Subcutaneous abdominal adipose tissue (tissue), 5 donors: Measurements from ENCODE around the gene ACP3.
"Not testable (repeated sequence)": the region's sequence is repeated elsewhere in the genome, so short reads cannot be mapped to it uniquely, and the experiment has no call there.

ENCODE experiments used
- H3K27ac ChIP-seq: one replicate; pipeline ENCODE4 v1.7.0; 2013; ENCODE audit warnings: low read depth, mild to moderate bottlenecking, inconsistent platforms, low read length, moderate library complexity
- H3K27me3 ChIP-seq, 5 donors: one replicate each; pipeline ENCODE4 v1.7.0; 2013; ENCODE audit warnings: low read length in 5 of 5, inconsistent platforms in 1 of 5; ENCODE audit not compliant: control insufficient read depth in 5 of 5, insufficient read depth in 4 of 5
- H3K36me3 ChIP-seq, 5 donors: one replicate each; pipeline ENCODE4 v1.7.0; 2013; ENCODE audit warnings: low read length in 5 of 5; ENCODE audit not compliant: control insufficient read depth in 5 of 5, insufficient read depth in 5 of 5
- H3K4me1 ChIP-seq, 5 donors: one replicate each; pipeline ENCODE4 v1.7.0; 2013; ENCODE audit warnings: low read length in 5 of 5, mild to moderate bottlenecking in 3 of 5, moderate library complexity in 1 of 5; ENCODE audit not compliant: control insufficient read depth in 5 of 5, insufficient read depth in 5 of 5
- H3K4me3 ChIP-seq, 5 donors: one replicate each; pipeline ENCODE4 v1.7.0; 2013; ENCODE audit warnings: low read length in 5 of 5, low read depth in 1 of 5
- H3K9ac ChIP-seq, 5 donors: one replicate each; pipeline ENCODE4 v1.7.0; 2013; ENCODE audit warnings: low read length in 5 of 5, mild to moderate bottlenecking in 4 of 5, moderate library complexity in 3 of 5
- H3K9me3 ChIP-seq, 5 donors: one replicate each; pipeline ENCODE4 v1.7.0; 2013; ENCODE audit warnings: low read length in 5 of 5; ENCODE audit not compliant: control insufficient read depth in 5 of 5
- donor health status: healthy.
- donor health status: healthy.
- donor health status: healthy.
- donor health status: healthy.
- donor health status: healthy.

The ACP3 gene

GRCh38 chr3:132378846-132379245, 61.6 kb downstream of the ACP3 start:
- Histone ChIP-seq H3K27me3 (peaks cover 0 to 2% (median 0%) of the 10 kb centered on the region in 5 donors), H3K36me3 (no peaks in the 10 kb centered on the region), H3K27ac (no peak overlapping the region), H3K4me3 (no peak overlapping the region), H3K4me1 (no peaks in the 10 kb centered on the region), H3K9ac (no peak overlapping the region), H3K9me3 (no peaks in the 10 kb centered on the region)

- Histone ChIP-seq H3K9ac (no peak overlapping the region), H3K4me3 (no peak overlapping the region), H3K36me3 (no peaks in the 10 kb centered on the region), H3K27me3 (peaks cover 0 to 2% (median 0%) of the 10 kb centered on the region in 5 donors), H3K9me3 (no peaks in the 10 kb centered on the region), H3K4me1 (no peaks in the 10 kb centered on the region), H3K27ac (no peak overlapping the region)
These were observed 63.7 kb downstream of the ACP3 start for GRCh38 chr3:132380920-132381319.

GRCh38 chr3:132381348-132381944, 64.2 kb downstream of the ACP3 start:
- Histone ChIP-seq H3K27ac (no peak overlapping the region), H3K27me3 (peaks cover 0 to 2% (median 0%) of the 10 kb centered on the region in 5 donors), H3K9me3 (no peaks in the 10 kb centered on the region), H3K36me3 (no peaks in the 10 kb centered on the region), H3K4me3 (no peak overlapping the region), H3K9ac (no peak overlapping the region), H3K4me1 (no peaks in the 10 kb centered on the region)

GRCh38 chr3:132382267-132382666, 65.1 kb downstream of the ACP3 start:
- Histone ChIP-seq H3K4me3 (no peak overlapping the region), H3K27me3 (peaks cover 0 to 2% (median 0%) of the 10 kb centered on the region in 5 donors), H3K9ac (no peak overlapping the region), H3K36me3 (no peaks in the 10 kb centered on the region), H3K9me3 (no peaks in the 10 kb centered on the region), H3K4me1 (no peaks in the 10 kb centered on the region), H3K27ac (no peak overlapping the region)

GRCh38 chr3:132382688-132383194, 65.5 kb downstream of the ACP3 start:
- Histone ChIP-seq H3K4me3 (no peak overlapping the region), H3K27me3 (peaks cover 0 to 2% (median 0%) of the 10 kb centered on the region in 5 donors), H3K9me3 (no peaks in the 10 kb centered on the region), H3K36me3 (no peaks in the 10 kb centered on the region), H3K27ac (no peak overlapping the region), H3K4me1 (no peaks in the 10 kb centered on the region), H3K9ac (no peak overlapping the region)

- no peaks in the 10 kb centered on the region for H3K9me3 ChIP-seq
- H3K27me3 ChIP-seq, result peaks cover 0 to 2% (median 0%) of the 10 kb centered on the region in 5 donors
- H3K9ac ChIP-seq, result no peak overlapping the region
- no peaks in the 10 kb centered on the region for H3K36me3 ChIP-seq
- no peak overlapping the region for H3K27ac ChIP-seq
- no peak overlapping the region for H3K4me3 ChIP-seq
- H3K4me1 ChIP-seq, result no peaks in the 10 kb centered on the region
These were observed 69.1 kb downstream of the ACP3 start for GRCh38 chr3:132386259-132386658.

GRCh38 chr3:132392675-132393074, 75.5 kb downstream of the ACP3 start:
- not testable (repeated sequence) for H3K9me3 ChIP-seq, H3K4me3 ChIP-seq, H3K27ac ChIP-seq, H3K27me3 ChIP-seq, H3K4me1 ChIP-seq, H3K36me3 ChIP-seq, H3K9ac ChIP-seq

- H3K27ac ChIP-seq, result no peak overlapping the region
- no peaks in the 10 kb centered on the region for H3K27me3 ChIP-seq
- H3K4me1 ChIP-seq, result no peaks in the 10 kb centered on the region
- H3K9me3 ChIP-seq, result peaks cover 0 to 4% (median 0%) of the 10 kb centered on the region in 5 donors
- no peaks in the 10 kb centered on the region for H3K36me3 ChIP-seq
- H3K4me3 ChIP-seq, result no peak overlapping the region
- H3K9ac ChIP-seq, result no peak overlapping the region
These were observed 77.1 kb downstream of the ACP3 start for GRCh38 chr3:132394320-132394719.

- H3K9me3 ChIP-seq, result peaks cover 0 to 4% (median 0%) of the 10 kb centered on the region in 5 donors
These were observed 77.9 kb downstream of the ACP3 start for GRCh38 chr3:132395126-132395525.

GRCh38 chr3:132396255-132396654, 79.0 kb downstream of the ACP3 start:
- Histone ChIP-seq H3K27ac (no peak overlapping the region), H3K9ac (no peak overlapping the region), H3K27me3 (no peaks in the 10 kb centered on the region), H3K4me1 (no peaks in the 10 kb centered on the region), H3K36me3 (no peaks in the 10 kb centered on the region), H3K9me3 (peaks cover 0 to 4% (median 0%) of the 10 kb centered on the region in 5 donors), H3K4me3 (no peak overlapping the region)

More at GRCh38 chr3:132395126-132395525, 77.9 kb downstream of the ACP3 start:
- H3K4me3 ChIP-seq, result no peak overlapping the region
- H3K9ac ChIP-seq, result no peak overlapping the region
- H3K27ac ChIP-seq, result no peak overlapping the region
- no peaks in the 10 kb centered on the region for H3K36me3 ChIP-seq
- no peaks in the 10 kb centered on the region for H3K4me1 ChIP-seq
- H3K27me3 ChIP-seq, result no peaks in the 10 kb centered on the region
